ENCODE measurements around the gene PCMTD2. TPM values are rescaled to one million over a fixed set of nuclear protein-coding genes. Genes with fewer than 3 reads are reported as not detected.

PCMTD2 gene
- total and polyA plus RNA-seq, 5 donors = 44.1 to 101 (median 73.2) TPM

DNA sequence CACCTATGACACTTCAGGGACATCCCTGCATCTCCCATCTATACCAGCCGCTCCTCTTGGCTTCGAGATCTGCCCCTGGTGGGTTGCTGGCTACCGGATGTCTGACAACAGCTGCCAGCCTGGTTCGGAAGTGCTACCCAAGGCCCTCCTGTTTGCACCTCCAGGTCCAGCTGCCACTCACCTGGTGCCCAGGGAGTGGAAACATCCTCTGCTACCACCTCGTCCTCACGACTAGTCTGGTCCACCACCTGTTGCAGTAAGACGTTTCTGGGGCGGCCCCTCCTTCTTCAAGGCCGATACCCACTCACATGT lies 8.3 kb upstream of the PCMTD2 start:
- H3K4me1 ChIP-seq (ENCODE audit: control insufficient read depth, insufficient read depth, low read length) = no peaks in the 10 kb centered on the region
- intact Hi-C loops (cut with DNase I) = no loop called here
- WGBS = 82% methylated on average over 9 of the region's 9 CpGs
- no peak for ATAC-seq
- no peak for DNase-seq
- no peak overlapping the region for H3K27ac ChIP-seq (ENCODE audit: low read length)
- H3K9me3 ChIP-seq (ENCODE audit: control insufficient read depth, low read length) = no peaks in the 10 kb centered on the region
- H3K4me3 ChIP-seq (ENCODE audit: low read length) = no peak overlapping the region
- no peaks in the 10 kb centered on the region for H3K27me3 ChIP-seq (ENCODE audit: control insufficient read depth, insufficient read depth)

DNA sequence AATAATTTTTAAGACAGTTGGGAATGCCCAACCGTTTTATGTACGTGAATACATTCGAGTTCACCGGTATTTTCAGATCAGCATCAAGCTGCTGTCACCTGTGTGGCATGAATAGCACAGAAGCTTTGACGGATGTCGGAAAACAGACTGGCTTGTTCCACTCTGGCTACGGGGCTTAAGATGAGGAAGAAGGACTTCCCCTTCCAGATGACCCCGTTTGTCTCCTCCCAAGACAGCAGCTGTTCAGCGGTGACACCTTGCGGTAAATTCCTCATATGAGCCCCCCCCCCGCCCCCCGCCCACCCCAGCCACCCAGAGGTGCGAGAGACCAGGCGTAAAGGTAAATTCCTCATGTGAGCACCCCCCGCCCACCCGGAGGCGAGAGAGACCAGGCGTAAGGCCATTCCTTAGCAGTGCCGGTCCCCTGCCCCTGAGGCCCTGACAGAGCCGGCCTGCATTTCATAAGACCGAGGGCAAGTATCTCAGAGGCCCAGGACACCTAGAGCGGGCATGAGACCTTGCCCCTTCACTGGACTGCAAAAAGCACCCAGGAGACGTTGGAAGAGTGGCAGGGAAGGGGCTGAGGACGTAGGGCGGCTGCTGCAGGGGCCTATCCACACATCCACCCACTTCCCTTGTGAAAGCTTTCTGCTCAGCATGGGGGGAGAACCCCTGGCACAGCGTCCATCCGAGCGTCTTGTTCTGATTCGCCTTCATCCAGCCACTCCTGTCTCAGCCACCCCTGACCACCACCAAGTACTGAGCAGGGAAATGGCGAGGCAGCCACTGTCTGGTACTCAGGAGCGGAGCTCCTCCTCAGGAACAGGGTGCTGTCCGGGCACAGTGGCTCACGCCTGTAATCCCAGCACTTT lies 7.3 kb upstream of the PCMTD2 start:
- Histone ChIP-seq H3K27ac (ENCODE audit: low read length) (no peak overlapping the region), H3K9me3 (ENCODE audit: control insufficient read depth, low read length) (no peaks in the 10 kb centered on the region), H3K4me3 (ENCODE audit: low read length) (no peak overlapping the region), H3K4me1 (ENCODE audit: control insufficient read depth, insufficient read depth, low read length) (no peaks in the 10 kb centered on the region), H3K27me3 (ENCODE audit: control insufficient read depth, insufficient read depth) (no peaks in the 10 kb centered on the region)
- intact Hi-C loops (cut with DNase I) = no loop called here
- DNase-seq = no peak
- WGBS = 62% methylated on average over 33 of the region's 33 CpGs
- ATAC-seq = no peak

DNA sequence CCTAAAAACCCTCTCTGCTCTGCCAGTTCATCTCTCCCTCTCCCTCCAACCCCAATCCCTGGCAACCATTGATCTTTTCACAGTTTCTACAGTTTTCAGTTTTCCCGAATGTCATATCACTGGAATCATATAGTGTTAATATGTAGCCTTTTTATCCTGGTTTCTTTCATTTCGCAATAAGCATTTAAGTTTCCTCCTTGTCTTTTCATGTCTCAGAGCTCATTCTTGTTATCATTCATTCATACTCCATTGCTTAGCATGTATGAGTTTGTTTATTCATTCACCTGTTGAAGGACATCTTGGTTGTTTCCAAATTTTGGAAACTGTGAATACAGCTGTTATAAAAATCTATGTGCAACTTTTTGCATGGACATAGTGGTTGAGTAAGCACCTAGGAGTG lies 5.5 kb upstream of the PCMTD2 start:
- 75% methylated on average over 2 of the region's 2 CpGs for WGBS
- intact Hi-C loops (cut with DNase I) = no loop called here
- H3K4me3 ChIP-seq (ENCODE audit: low read length) = no peak overlapping the region
- H3K27me3 ChIP-seq (ENCODE audit: control insufficient read depth, insufficient read depth) = no peaks in the 10 kb centered on the region
- no peaks in the 10 kb centered on the region for H3K9me3 ChIP-seq (ENCODE audit: control insufficient read depth, low read length)
- ATAC-seq (no peak), DNase-seq (no peak)
- no peak overlapping the region for H3K27ac ChIP-seq (ENCODE audit: low read length)
- no peaks in the 10 kb centered on the region for H3K4me1 ChIP-seq (ENCODE audit: control insufficient read depth, insufficient read depth, low read length)

DNA sequence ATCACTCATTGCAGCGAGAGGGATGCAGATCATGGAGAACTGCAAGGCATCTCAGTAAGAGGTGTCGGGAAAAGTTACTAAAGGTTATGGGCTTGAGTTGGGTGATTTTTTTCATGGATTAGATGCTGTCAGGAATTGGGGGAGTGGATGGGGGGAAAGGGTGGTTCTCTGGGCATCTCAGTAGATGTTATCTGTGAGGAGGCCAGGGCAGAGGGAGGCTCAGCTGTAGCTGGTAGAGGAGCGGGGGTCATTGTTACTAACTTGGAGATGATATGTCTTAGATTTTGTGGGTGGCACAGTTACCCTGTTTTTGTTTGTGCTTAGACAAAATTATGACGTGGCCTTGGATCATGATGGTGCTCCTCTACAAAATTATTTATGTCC lies 2.6 kb upstream of the PCMTD2 start:
- no peaks in the 10 kb centered on the region for H3K9me3 ChIP-seq (ENCODE audit: control insufficient read depth, low read length)
- no peak overlapping the region for H3K4me3 ChIP-seq (ENCODE audit: low read length)
- intact Hi-C loops (cut with DNase I) = no loop called here
- WGBS = 93% methylated on average over 4 of the region's 4 CpGs
- DNase-seq (no peak), ATAC-seq (no peak)
- H3K27me3 ChIP-seq (ENCODE audit: control insufficient read depth, insufficient read depth) = no peaks in the 10 kb centered on the region
- peaks cover 4% of the 10 kb centered on the region for H3K4me1 ChIP-seq (ENCODE audit: control insufficient read depth, insufficient read depth, low read length)
- no peak overlapping the region for H3K27ac ChIP-seq (ENCODE audit: low read length)

DNA sequence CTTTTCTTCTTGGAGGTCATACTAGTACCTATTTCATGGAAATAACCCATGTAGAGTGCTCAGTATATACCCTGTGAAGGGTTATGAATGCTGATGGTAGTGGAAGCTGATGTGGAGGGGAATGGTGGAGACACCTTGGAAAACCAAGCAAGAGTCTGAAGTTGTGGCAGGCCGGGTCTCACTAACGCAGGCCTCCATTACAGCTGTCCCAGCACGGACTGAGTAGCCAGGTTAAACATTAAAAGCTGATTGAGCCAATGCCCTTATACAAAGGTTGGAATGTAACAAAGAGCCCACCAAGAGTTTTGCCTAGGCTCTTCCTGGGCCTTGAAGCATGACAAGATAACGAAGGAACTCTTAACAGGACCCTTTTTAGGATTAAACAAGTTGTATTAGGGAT lies 2.1 kb upstream of the PCMTD2 start:
- Histone ChIP-seq H3K4me3 (ENCODE audit: low read length) (no peak overlapping the region), H3K9me3 (ENCODE audit: control insufficient read depth, low read length) (no peaks in the 10 kb centered on the region), H3K27ac (ENCODE audit: low read length) (no peak overlapping the region), H3K4me1 (ENCODE audit: control insufficient read depth, insufficient read depth, low read length) (peaks cover 4% of the 10 kb centered on the region), H3K27me3 (ENCODE audit: control insufficient read depth, insufficient read depth) (no peaks in the 10 kb centered on the region)
- ATAC-seq (no peak), DNase-seq (no peak)
- 93% methylated on average over 4 of the region's 4 CpGs for WGBS
- intact Hi-C loops (cut with DNase I) = no loop called here

DNA sequence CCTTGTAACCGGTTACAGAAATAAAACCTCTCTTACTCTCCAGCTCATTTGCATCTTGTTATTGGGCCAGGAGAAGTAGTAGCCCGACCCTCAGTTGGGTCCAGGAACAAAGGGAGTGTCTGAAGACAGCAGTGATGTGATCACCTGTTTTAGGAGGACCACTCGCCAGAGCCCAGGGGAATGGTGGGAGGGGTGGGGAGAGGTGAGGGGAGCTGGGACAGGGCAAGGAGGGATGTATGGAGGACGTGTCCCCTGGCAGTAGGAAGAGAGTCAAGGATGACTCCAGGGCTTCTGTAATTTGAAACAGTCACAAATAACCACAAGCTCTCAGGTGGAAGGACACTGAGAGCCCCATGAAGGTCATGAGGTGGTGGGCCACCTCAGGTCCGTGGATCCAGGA lies 1.4 kb upstream of the PCMTD2 start:
- WGBS = 90% methylated on average over 5 of the region's 5 CpGs
- ATAC-seq = no peak
- intact Hi-C loops (cut with DNase I) = no loop called here
- H3K9me3 ChIP-seq (ENCODE audit: control insufficient read depth, low read length) = no peaks in the 10 kb centered on the region
- peaks cover 4% of the 10 kb centered on the region for H3K4me1 ChIP-seq (ENCODE audit: control insufficient read depth, insufficient read depth, low read length)
- no peaks in the 10 kb centered on the region for H3K27me3 ChIP-seq (ENCODE audit: control insufficient read depth, insufficient read depth)
- no peak for DNase-seq
- no peak overlapping the region for H3K27ac ChIP-seq (ENCODE audit: low read length)
- H3K4me3 ChIP-seq (ENCODE audit: low read length) = no peak overlapping the region

DNA sequence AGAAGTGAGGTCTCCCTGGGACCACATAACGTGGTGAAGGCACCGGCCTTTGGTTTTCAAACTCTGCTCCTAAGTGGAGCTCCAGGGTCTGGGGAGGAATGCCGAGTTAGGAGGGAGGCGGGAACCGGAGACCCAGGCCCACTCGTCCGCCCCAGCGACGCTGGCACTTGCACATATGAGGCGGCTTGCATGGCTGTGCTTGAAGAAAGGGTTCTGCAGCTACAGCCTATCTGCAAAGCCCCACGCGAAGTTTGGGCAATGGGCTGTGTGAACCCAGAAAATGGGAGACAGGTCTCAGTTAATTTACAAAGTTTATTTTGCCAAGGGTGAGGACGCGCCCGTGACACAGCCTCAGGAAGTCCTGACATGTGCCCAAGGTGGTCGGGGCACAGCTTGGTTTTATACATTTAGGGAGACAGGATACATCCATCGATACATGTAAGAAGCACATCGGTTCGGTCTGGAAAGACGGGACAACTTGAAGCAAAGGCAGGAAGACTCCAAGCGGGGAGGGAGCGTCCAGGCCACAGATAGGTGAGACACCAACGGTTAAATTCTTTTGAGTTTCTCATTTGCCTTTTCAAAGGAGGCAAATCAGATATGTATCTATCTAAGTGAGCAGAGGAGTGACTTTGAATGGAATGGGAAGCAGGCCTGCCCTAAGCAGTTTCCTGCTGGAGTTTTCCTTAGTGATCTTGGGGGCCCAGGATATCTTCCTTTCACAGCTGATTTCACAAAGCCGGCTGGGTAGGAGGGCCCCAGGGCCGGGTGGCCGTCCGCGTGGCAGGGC lies 782 bp upstream of the PCMTD2 start:
- DNase-seq (no peak), ATAC-seq (no peak)
- H3K27me3 ChIP-seq (ENCODE audit: control insufficient read depth, insufficient read depth) = no peaks in the 10 kb centered on the region
- no peaks in the 10 kb centered on the region for H3K9me3 ChIP-seq (ENCODE audit: control insufficient read depth, low read length)
- peak overlapping the region; percentile 82 for H3K4me3 ChIP-seq (ENCODE audit: low read length)
- 72% methylated on average over 28 of the region's 28 CpGs for WGBS
- peaks cover 4% of the 10 kb centered on the region for H3K4me1 ChIP-seq (ENCODE audit: control insufficient read depth, insufficient read depth, low read length)
- peak overlapping the region; percentile 90 for H3K27ac ChIP-seq (ENCODE audit: low read length)
- intact Hi-C loops (cut with DNase I) = no loop called here

DNA sequence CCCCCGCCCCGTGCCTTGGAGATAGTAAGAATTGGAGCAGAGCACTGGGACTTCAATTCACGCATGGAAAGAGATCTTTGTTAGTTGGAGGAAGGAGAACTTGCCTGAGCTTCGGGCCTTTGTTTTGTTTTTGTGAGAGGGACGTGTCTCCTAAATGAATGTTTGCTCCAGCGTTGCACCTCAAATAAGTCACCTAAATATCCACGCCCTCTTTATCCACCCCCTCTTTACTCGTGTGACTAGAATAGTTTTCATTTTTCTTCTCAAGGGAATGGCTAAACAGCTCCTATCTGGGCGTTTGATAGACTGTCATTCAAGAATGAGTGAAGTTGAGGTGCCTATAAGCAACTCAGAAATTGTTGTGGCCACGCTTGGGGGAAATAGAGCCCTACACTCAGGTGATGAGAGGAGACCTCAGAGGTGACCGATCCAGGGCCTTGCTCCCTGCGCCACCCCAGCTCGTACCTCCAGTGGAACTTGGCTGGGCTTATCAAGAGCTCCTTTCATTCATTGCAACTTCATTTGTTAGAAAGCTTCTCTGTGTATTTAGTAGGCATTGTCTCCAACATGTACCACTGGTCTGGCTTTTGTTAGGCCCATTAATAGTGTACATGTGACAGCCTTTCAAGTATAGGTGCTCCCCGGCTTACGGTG lies 861 bp downstream of the PCMTD2 start:
- 16% methylated on average over 15 of the region's 15 CpGs for WGBS
- Histone ChIP-seq H3K27me3 (ENCODE audit: control insufficient read depth, insufficient read depth) (no peaks in the 10 kb centered on the region), H3K4me1 (ENCODE audit: control insufficient read depth, insufficient read depth, low read length) (peaks cover 10% of the 10 kb centered on the region), H3K27ac (ENCODE audit: low read length) (peak overlapping the region; percentile 81), H3K4me3 (ENCODE audit: low read length) (peak overlapping the region; percentile 82), H3K9me3 (ENCODE audit: control insufficient read depth, low read length) (no peaks in the 10 kb centered on the region)
- DNase-seq = no peak
- no peak for ATAC-seq
- intact Hi-C loops (cut with DNase I) = no loop called here

DNA sequence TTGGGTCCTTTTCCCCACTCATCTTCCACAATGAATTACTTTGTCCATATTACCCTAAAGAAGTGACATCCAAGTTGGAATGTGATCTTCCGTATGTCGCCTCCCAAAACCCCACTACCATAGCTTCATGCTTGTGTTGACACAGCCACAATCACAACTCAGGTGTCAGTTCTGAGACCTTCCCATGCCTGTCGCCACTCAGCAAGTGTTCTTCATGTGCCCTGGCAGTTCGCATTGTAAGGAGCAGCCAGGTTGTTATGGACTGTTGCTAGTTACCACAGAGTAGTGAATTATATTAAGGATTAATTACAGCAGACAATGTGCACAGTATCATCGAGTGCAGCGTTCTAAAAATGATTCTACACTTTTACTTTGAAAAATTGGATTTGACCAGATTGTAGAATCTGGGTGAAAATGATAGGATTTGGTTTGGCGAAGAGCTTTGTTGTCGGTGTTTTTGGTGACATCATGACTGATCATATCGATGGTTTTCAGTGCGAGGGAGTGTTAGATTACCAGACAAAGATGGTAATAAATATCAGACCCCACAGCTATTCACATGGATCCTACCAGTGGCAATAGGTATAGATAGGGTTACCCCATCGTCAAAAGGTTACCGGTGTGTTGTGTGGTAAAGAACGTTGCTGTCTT lies 1.7 kb downstream of the PCMTD2 start:
- WGBS = 73% methylated on average over 13 of the region's 13 CpGs
- Histone ChIP-seq H3K9me3 (ENCODE audit: control insufficient read depth, low read length) (no peaks in the 10 kb centered on the region), H3K27me3 (ENCODE audit: control insufficient read depth, insufficient read depth) (no peaks in the 10 kb centered on the region), H3K4me3 (ENCODE audit: low read length) (peak overlapping the region; percentile 82), H3K27ac (ENCODE audit: low read length) (peak overlapping the region; percentile 42), H3K4me1 (ENCODE audit: control insufficient read depth, insufficient read depth, low read length) (peaks cover 10% of the 10 kb centered on the region)
- DNase-seq (no peak), ATAC-seq (peak; percentile 8 to 17)
- intact Hi-C loops (cut with DNase I) = no loop called here

DNA sequence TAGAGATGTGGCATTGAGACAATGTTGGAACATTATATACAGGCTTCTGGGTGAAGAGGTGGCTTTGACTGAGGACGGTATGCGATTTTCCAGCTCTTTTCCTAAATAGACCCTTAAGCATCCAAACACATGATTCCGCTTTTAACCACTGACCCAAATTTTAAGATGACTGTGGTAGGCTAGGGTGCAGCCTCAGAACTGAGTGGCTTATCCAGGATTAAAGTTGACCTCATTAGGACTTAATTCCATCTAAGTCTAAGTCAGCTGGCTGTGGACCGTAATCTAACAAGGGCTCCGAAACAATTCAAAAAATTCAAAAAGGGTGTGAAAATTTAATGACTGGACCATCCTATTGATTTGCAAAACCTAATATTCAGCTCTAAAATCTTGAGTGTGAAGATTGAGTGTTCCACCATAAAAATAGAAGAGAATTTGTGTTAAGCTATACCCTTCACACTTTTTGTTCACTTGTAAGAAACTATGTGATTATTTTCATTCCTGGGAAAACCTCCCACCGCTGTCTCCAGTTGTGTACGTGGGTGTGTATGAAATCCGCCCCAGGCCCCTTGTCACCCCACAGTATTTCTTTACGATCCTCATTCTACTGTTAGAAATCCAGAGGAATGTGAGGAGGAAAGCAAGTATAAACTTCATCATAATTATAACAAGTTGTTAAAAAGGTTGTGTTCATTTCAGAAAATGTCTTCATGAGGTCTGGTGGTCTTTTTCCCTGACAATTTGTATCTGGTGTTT lies 2.7 kb downstream of the PCMTD2 start:
- ATAC-seq = no peak
- peaks cover 13% of the 10 kb centered on the region for H3K4me1 ChIP-seq (ENCODE audit: control insufficient read depth, insufficient read depth, low read length)

More for the DNA sequence above, 2.7 kb downstream of the PCMTD2 start:
- H3K9me3 ChIP-seq (ENCODE audit: control insufficient read depth, low read length) = no peaks in the 10 kb centered on the region
- no peak overlapping the region for H3K4me3 ChIP-seq (ENCODE audit: low read length)
- intact Hi-C loops (cut with DNase I) = no loop called here
- DNase-seq = no peak
- 78% methylated on average over 9 of the region's 9 CpGs for WGBS
- no peak overlapping the region for H3K27ac ChIP-seq (ENCODE audit: low read length)
- no peaks in the 10 kb centered on the region for H3K27me3 ChIP-seq (ENCODE audit: control insufficient read depth, insufficient read depth)
